ENCODE results near the gene TARM1.

TARM1 gene

DNA sequence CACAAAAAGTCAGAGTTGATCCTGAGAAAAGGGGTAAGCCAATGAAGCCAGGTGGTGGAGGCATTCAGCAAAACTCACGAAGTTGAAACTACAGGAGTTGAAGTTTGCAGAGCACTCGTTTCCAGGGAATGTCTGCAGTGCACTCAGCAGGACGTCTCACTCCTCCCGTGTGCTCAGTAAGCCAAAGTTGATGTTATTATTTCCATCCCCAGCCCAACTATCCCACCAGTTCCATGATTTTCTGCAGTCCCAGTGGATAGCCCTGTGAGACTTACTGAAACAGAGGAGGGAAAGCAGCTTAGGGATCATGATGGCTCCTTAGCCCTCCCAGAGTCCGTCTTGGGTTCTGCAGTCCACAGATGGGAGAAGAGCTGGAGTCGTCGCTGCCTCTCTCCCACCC is at the start of gene TARM1:
TARM1 (minus strand) TSS at position 334 of the 400 bp plus-strand sequence; CDS start at position 309, 25 bp downstream.
- H3K36me3 ChIP-seq (ENCODE audit: insufficient read depth, low read length): no peaks in the 10 kb centered on the region
- H2AFZ ChIP-seq (ENCODE audit: low read length, unreplicated experiment): no peak within 1 kb of the TSS
- no peaks in the 10 kb centered on the region for H3K27me3 ChIP-seq (ENCODE audit: insufficient read depth, low read length)
- no peak within 1 kb of the TSS for H3K4me3 ChIP-seq (ENCODE audit: low read depth, low read length)
- H3K79me2 ChIP-seq (ENCODE audit: control insufficient read depth, insufficient read depth, low read length, unreplicated experiment): no peaks in the 10 kb centered on the region
- no peak within 1 kb of the TSS for H3K27ac ChIP-seq (ENCODE audit: low read depth, low read length)
- no peaks in the 10 kb centered on the region for H3K4me1 ChIP-seq (ENCODE audit: control insufficient read depth, insufficient read depth, low read length, unreplicated experiment)

DNA sequence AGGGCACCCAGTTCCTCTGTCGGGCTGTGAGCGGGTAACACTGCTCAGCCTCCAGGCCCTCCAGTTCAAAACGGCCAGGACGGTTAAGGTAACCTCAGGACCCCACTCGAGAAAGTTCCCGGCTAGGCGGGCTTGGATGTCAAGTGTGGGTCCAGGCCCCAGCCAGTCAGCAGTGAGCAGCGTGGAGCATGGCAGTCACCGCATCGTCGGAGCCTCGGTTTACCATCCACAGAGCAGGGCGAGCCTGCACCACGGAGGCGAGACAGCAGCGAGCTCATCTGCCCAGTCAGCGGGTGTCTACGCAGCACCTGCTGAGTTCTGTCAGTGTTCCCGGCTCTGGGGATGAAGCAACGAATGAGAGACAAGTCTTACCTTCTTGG is 48.4 kb upstream of the TARM1 start:
- no peak overlapping the region for H3K27ac ChIP-seq (ENCODE audit: low read depth, low read length)
- H2AFZ ChIP-seq (ENCODE audit: low read length, unreplicated experiment): no peak overlapping the region
- no peaks in the 10 kb centered on the region for H3K27me3 ChIP-seq (ENCODE audit: insufficient read depth, low read length)
- H3K36me3 ChIP-seq (ENCODE audit: insufficient read depth, low read length): no peaks in the 10 kb centered on the region
- no peaks in the 10 kb centered on the region for H3K4me1 ChIP-seq (ENCODE audit: control insufficient read depth, insufficient read depth, low read length, unreplicated experiment)
- H3K4me3 ChIP-seq (ENCODE audit: low read depth, low read length): no peak overlapping the region
- H3K79me2 ChIP-seq (ENCODE audit: control insufficient read depth, insufficient read depth, low read length, unreplicated experiment): no peaks in the 10 kb centered on the region

DNA sequence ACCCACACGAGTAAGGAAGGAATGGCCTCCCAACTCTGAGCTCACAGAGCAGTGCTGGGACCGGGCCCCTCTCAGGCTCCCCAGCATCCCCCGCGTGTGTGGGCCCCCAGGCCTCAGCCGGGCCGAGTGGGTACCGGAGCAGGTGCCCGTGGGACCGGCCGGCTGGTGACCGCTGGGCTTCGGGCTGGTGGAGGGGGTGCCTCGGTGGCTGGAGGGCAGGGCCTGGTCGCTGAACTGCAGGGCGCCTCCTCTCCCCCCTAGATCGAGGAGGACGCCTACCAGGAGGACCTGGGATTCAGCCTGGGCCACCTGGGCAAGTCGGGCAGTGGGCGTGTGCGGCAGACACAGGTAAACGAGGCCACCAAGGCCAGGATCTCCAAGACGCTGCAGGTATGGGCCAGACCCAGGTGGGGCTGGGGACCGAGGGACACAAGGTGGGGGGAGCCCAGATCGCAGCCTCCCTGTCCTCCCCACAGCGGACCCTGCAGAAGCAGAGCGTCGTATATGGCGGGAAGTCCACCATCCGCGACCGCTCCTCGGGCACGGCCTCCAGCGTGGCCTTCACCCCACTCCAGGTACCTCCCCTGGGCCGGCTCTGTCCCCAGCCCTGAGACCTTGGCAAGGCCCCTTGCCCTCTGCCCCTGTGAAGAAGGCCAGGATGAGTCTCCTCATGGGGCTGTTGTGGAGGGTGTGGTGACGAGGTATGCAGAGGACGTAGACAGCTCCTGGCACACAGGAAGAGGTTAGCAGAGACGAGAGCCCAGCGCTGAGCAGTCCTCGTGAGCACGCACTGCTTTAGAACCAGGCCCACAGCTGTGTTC is 47.8 kb upstream of the TARM1 start:
- H3K27ac ChIP-seq (ENCODE audit: low read depth, low read length): no peak overlapping the region
- H3K4me3 ChIP-seq (ENCODE audit: low read depth, low read length): no peak overlapping the region
- H2AFZ ChIP-seq (ENCODE audit: low read length, unreplicated experiment): no peak overlapping the region
- H3K36me3 ChIP-seq (ENCODE audit: insufficient read depth, low read length): no peaks in the 10 kb centered on the region
- H3K27me3 ChIP-seq (ENCODE audit: insufficient read depth, low read length): no peaks in the 10 kb centered on the region
- H3K4me1 ChIP-seq (ENCODE audit: control insufficient read depth, insufficient read depth, low read length, unreplicated experiment): no peaks in the 10 kb centered on the region
- no peaks in the 10 kb centered on the region for H3K79me2 ChIP-seq (ENCODE audit: control insufficient read depth, insufficient read depth, low read length, unreplicated experiment)

DNA sequence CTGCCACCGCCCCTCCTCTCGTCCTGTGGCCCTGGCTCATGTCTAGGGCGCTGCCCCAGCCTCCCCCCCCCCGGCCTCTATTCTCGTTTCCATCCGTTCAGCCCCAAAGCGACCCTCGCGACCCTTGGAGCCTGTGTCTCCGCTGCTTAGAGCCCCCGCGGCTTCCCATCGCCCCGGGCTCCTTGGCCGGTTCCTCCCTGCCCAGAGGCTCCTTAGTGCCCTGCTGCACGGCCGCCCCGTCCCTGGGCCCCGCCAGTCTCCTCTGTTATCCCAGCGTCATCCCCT is 47.2 kb upstream of the TARM1 start:
- no peaks in the 10 kb centered on the region for H3K36me3 ChIP-seq (ENCODE audit: insufficient read depth, low read length)
- no peak overlapping the region for H3K4me3 ChIP-seq (ENCODE audit: low read depth, low read length)
- H3K79me2 ChIP-seq (ENCODE audit: control insufficient read depth, insufficient read depth, low read length, unreplicated experiment): no peaks in the 10 kb centered on the region
- H3K27me3 ChIP-seq (ENCODE audit: insufficient read depth, low read length): no peaks in the 10 kb centered on the region
- no peak overlapping the region for H2AFZ ChIP-seq (ENCODE audit: low read length, unreplicated experiment)
- H3K4me1 ChIP-seq (ENCODE audit: control insufficient read depth, insufficient read depth, low read length, unreplicated experiment): no peaks in the 10 kb centered on the region
- H3K27ac ChIP-seq (ENCODE audit: low read depth, low read length): no peak overlapping the region

DNA sequence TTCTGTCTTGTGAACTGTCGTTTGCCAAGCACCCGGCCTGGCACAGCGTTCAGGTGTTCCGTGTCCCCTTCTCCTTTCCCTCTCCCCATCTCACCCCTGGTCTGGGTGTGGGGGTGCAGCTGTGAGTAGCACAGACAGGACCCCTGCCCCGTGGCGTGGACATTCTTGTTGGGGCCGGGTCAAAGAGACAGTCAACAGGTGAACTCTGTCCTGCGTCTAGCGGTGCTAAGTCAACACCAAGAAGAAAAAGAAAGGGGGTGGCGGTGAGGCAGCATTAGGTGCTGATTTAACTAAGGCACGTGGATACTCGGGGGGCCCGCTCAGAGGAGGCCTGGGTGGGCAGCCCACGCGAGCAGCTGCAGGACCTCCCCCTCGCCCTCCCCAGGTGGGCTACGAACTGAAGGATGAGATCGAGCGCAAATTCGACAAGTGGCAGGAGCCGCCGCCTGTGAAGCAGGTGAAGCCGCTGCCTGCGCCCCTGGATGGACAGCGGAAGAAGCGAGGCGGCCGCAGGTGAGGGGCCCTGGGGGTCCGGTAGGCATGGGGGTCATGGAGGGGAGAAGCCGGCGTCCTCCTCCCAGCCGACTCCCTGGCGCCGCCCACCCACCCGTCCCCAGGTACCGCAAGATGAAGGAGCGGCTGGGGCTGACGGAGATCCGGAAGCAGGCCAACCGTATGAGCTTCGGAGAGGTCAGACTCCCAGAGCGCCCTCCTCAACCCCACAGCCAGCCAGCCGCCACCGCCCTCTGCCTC is 46.7 kb upstream of the TARM1 start:
- Histone ChIP-seq H3K4me3 (ENCODE audit: low read depth, low read length) (no peak overlapping the region), H2AFZ (ENCODE audit: low read length, unreplicated experiment) (no peak overlapping the region), H3K27ac (ENCODE audit: low read depth, low read length) (no peak overlapping the region), H3K79me2 (ENCODE audit: control insufficient read depth, insufficient read depth, low read length, unreplicated experiment) (no peaks in the 10 kb centered on the region), H3K36me3 (ENCODE audit: insufficient read depth, low read length) (no peaks in the 10 kb centered on the region), H3K27me3 (ENCODE audit: insufficient read depth, low read length) (no peaks in the 10 kb centered on the region), H3K4me1 (ENCODE audit: control insufficient read depth, insufficient read depth, low read length, unreplicated experiment) (no peaks in the 10 kb centered on the region)

DNA sequence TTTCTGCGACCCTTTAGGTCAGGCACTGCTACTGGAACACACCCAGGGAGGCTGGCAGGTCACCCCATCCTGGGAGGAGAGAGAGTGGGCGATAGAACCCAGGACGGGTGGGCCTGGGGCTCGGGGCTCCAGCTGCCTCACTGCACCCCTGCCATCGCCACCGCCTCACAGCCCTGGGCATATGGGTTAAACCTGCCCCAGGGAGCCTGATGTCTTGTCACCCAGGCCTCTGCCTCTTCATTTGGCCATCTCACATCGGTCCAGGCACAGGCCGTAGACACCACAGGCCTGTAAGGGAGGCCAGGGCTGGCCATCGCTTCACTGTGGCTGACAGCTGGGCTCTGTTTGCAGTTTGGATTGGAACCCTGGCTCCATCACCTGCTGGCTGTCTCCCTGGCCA is 44.5 kb upstream of the TARM1 start:
- Histone ChIP-seq H3K79me2 (ENCODE audit: control insufficient read depth, insufficient read depth, low read length, unreplicated experiment) (no peaks in the 10 kb centered on the region), H3K4me1 (ENCODE audit: control insufficient read depth, insufficient read depth, low read length, unreplicated experiment) (no peaks in the 10 kb centered on the region), H3K4me3 (ENCODE audit: low read depth, low read length) (no peak overlapping the region), H2AFZ (ENCODE audit: low read length, unreplicated experiment) (no peak overlapping the region), H3K27ac (ENCODE audit: low read depth, low read length) (no peak overlapping the region), H3K27me3 (ENCODE audit: insufficient read depth, low read length) (no peaks in the 10 kb centered on the region), H3K36me3 (ENCODE audit: insufficient read depth, low read length) (no peaks in the 10 kb centered on the region)

DNA sequence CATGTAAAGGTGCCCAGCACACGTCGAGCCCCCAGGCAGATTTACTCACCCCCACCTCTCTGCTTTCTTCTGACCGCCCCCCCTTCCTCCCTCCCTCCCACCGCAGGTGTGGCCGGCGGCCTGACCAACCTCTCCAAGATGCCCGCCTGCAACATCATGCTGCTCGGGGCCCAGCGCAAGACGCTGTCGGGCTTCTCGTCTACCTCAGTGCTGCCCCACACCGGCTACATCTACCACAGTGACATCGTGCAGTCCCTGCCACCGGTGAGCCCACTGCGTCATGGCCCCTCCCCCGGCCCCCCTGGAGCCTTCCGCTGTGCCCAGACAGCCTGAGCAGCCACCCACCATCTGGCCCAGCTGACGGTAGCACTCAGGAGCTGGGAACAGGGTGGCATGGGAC is 43.2 kb upstream of the TARM1 start:
- Histone ChIP-seq H3K36me3 (ENCODE audit: insufficient read depth, low read length) (no peaks in the 10 kb centered on the region), H3K79me2 (ENCODE audit: control insufficient read depth, insufficient read depth, low read length, unreplicated experiment) (no peaks in the 10 kb centered on the region), H3K4me1 (ENCODE audit: control insufficient read depth, insufficient read depth, low read length, unreplicated experiment) (no peaks in the 10 kb centered on the region), H3K27ac (ENCODE audit: low read depth, low read length) (no peak overlapping the region), H2AFZ (ENCODE audit: low read length, unreplicated experiment) (no peak overlapping the region), H3K27me3 (ENCODE audit: insufficient read depth, low read length) (no peaks in the 10 kb centered on the region), H3K4me3 (ENCODE audit: low read depth, low read length) (no peak overlapping the region)

DNA sequence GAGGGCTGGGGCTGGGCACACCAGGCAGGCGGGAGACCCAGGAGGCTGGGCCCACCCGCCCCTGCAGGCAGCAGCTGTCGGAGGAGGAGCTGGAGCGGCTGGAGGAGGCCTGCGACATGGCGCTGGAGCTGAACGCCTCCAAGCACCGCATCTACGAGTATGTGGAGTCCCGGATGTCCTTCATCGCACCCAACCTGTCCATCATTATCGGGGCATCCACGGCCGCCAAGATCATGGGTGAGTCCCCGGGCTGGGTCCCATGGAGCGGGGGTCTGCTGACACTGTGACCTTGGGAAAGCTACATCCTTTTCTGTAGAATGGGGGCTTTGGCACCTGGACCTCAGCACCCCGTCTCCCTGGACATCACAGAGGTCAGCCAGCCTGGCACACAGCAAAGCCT is 42.5 kb upstream of the TARM1 start:
- H3K27me3 ChIP-seq (ENCODE audit: insufficient read depth, low read length): no peaks in the 10 kb centered on the region
- H3K4me1 ChIP-seq (ENCODE audit: control insufficient read depth, insufficient read depth, low read length, unreplicated experiment): no peaks in the 10 kb centered on the region
- H3K79me2 ChIP-seq (ENCODE audit: control insufficient read depth, insufficient read depth, low read length, unreplicated experiment): no peaks in the 10 kb centered on the region
- no peaks in the 10 kb centered on the region for H3K36me3 ChIP-seq (ENCODE audit: insufficient read depth, low read length)
- H3K4me3 ChIP-seq (ENCODE audit: low read depth, low read length): no peak overlapping the region
- H2AFZ ChIP-seq (ENCODE audit: low read length, unreplicated experiment): no peak overlapping the region
- no peak overlapping the region for H3K27ac ChIP-seq (ENCODE audit: low read depth, low read length)

DNA sequence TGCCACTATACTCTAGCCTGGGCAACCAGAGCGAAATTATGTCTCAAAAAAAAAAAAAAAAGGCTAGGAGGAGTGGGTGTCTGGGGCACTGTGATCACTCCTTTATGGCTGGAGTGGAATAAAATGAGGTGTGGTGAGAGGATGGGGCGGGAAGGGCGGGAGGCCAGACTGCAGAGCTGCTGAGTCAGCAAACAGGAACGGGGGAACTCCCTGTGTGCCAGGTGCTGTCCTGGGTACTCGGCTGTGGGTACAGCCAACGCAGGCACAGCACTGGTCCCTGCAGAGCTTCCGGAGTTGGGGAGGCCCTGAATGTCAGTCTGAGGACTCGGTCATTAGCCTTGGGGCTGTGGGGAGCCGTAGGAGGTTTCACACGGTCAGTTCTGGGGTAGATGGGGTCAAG is 40.1 kb upstream of the TARM1 start:
- no peaks in the 10 kb centered on the region for H3K27me3 ChIP-seq (ENCODE audit: insufficient read depth, low read length)
- H3K36me3 ChIP-seq (ENCODE audit: insufficient read depth, low read length): no peaks in the 10 kb centered on the region
- no peak overlapping the region for H2AFZ ChIP-seq (ENCODE audit: low read length, unreplicated experiment)
- H3K27ac ChIP-seq (ENCODE audit: low read depth, low read length): no peak overlapping the region
- peaks cover 10% of the 10 kb centered on the region for H3K79me2 ChIP-seq (ENCODE audit: control insufficient read depth, insufficient read depth, low read length, unreplicated experiment)
- no peak overlapping the region for H3K4me3 ChIP-seq (ENCODE audit: low read depth, low read length)
- H3K4me1 ChIP-seq (ENCODE audit: control insufficient read depth, insufficient read depth, low read length, unreplicated experiment): no peaks in the 10 kb centered on the region

DNA sequence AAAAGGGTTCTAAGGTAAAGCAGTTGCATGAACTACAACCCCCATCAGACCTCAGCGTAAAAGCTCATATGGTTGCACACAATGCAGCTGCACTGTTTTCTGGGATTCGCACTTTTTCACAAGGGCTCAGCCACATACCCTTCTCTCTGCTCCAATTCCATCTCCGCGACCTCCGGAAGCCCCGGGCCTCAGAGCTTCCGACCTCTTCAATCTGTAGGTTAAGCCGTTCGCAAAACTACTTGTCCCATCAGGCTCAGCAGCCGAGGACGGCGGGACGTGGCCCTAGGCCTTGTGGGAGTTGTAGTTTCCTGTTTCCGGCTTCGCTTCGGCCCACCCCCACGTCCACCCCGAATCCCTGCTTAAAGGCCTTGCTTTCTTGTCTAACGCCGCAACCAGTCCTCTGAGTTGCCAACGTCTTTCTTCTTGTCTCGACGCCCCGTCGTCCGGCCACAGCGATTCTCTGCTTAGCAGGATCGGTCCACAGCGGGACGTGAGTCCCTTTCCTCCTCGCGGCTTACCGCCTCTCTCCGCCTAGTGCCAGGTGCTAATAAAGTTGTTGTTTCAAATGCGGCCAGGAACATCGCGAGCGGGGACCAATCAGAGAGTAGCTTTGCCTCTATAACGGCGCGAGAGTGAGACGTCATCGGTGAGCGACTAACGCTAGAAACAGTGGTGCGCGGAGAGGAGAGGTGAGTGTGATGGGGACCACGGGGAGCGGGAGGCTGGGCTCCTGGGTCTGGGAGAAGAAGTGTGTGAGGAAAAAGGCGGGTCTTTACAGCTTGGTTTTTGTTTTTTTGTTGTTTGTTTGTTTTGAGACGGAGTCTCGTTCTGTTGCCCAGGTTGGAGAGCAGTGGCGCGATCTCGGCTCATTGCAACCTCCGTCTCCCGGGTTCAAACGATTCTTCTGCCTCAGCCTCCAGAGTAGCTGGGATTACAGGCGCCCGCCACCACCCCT is 34.2 kb upstream of the TARM1 start, which contains the start of the genes PRPF31 and TFPT:
PRPF31 (plus strand) TSS at position 646 of the 955 bp plus-strand sequence. CDS start 2,525 bp downstream, outside the sequence.
TFPT (minus strand) TSS at position 549 of the 955 bp plus-strand sequence; CDS start at position 161, 388 bp downstream.
- Histone ChIP-seq H2AFZ (ENCODE audit: low read length, unreplicated experiment) (peak within 1 kb of the TSS; percentile 82), H3K4me3 (ENCODE audit: low read depth, low read length) (peak within 1 kb of the TSS; percentile 90), H3K27me3 (ENCODE audit: insufficient read depth, low read length) (no peaks in the 10 kb centered on the region), H3K27ac (ENCODE audit: low read depth, low read length) (peak within 1 kb of the TSS; percentile 75), H3K4me1 (ENCODE audit: control insufficient read depth, insufficient read depth, low read length, unreplicated experiment) (no peaks in the 10 kb centered on the region), H3K36me3 (ENCODE audit: insufficient read depth, low read length) (no peaks in the 10 kb centered on the region), H3K79me2 (ENCODE audit: control insufficient read depth, insufficient read depth, low read length, unreplicated experiment) (peaks cover 15% of the 10 kb centered on the region)
